HEK293 (cell line): ENCODE data around the gene CA10.

Experiments used
- KLF1 ChIP-seq: fragments of 450-650 bp; formaldehyde crosslinking; IDR thresholded peaks from 2 replicates; pipeline ENCODE4 v1.5.1; 2016; ENCODE audit warnings: missing biosample characterization, missing genetic modification characterization
- MZF1 ChIP-seq: fragments of 450-650 bp; formaldehyde crosslinking; IDR thresholded peaks from 2 replicates; pipeline ENCODE4 v1.5.1; 2017; ENCODE audit warnings: missing biosample characterization, missing genetic modification characterization, borderline replicate concordance
- YY1 ChIP-seq: fragments of 450-650 bp; formaldehyde crosslinking; IDR thresholded peaks from 2 replicates; pipeline ENCODE4 v1.5.1; 2018; ENCODE audit warnings: missing biosample characterization, missing genetic modification characterization
- ZNF248 ChIP-seq: fragments of 450-650 bp; formaldehyde crosslinking; IDR thresholded peaks from 2 replicates; pipeline ENCODE4 v1.5.1; 2017; ENCODE audit warnings: missing biosample characterization, missing genetic modification characterization
- ZNF311 ChIP-seq: fragments of 450-650 bp; formaldehyde crosslinking; IDR thresholded peaks from 2 replicates; pipeline ENCODE4 v1.5.1; 2017; ENCODE audit warnings: missing biosample characterization, missing genetic modification characterization, borderline replicate concordance
- ZNF785 ChIP-seq: fragments of 450-650 bp; formaldehyde crosslinking; IDR thresholded peaks from 2 replicates; pipeline ENCODE4 v1.5.1; 2016; ENCODE audit warnings: missing biosample characterization, missing genetic modification characterization
- TF ChIP-seq, protein P1 (sequence below): fragments of 450-650 bp; formaldehyde crosslinking; IDR thresholded peaks from 2 replicates; pipeline ENCODE4 v1.5.1; 2016; ENCODE audit warnings: missing biosample characterization, missing genetic modification characterization, low read depth
- TF ChIP-seq, protein P2 (sequence below): fragments of 450-650 bp; formaldehyde crosslinking; IDR thresholded peaks from 2 replicates; pipeline ENCODE4 v1.5.1; 2016; ENCODE audit warnings: missing biosample characterization, missing genetic modification characterization

GRCh38 chr17:51645056-51645455 is 513.5 kb downstream of the CA10 start:
- TF ChIP-seq YY1 (tag by site-specific recombination) (no peak), KLF1 (tag by site-specific recombination) (no peak), ZNF248 (tag by site-specific recombination) (no peak), ZNF785 (no peak), MZF1 (tag by site-specific recombination) (no peak), ZNF311 (tag by site-specific recombination) (no peak)
- TF ChIP-seq, protein P1, sequence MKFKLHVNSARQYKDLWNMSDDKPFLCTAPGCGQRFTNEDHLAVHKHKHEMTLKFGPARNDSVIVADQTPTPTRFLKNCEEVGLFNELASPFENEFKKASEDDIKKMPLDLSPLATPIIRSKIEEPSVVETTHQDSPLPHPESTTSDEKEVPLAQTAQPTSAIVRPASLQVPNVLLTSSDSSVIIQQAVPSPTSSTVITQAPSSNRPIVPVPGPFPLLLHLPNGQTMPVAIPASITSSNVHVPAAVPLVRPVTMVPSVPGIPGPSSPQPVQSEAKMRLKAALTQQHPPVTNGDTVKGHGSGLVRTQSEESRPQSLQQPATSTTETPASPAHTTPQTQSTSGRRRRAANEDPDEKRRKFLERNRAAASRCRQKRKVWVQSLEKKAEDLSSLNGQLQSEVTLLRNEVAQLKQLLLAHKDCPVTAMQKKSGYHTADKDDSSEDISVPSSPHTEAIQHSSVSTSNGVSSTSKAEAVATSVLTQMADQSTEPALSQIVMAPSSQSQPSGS (tag by site-specific recombination) = peak; percentile 73; the same call in 1 of the 2 replicates
- TF ChIP-seq, protein P2, sequence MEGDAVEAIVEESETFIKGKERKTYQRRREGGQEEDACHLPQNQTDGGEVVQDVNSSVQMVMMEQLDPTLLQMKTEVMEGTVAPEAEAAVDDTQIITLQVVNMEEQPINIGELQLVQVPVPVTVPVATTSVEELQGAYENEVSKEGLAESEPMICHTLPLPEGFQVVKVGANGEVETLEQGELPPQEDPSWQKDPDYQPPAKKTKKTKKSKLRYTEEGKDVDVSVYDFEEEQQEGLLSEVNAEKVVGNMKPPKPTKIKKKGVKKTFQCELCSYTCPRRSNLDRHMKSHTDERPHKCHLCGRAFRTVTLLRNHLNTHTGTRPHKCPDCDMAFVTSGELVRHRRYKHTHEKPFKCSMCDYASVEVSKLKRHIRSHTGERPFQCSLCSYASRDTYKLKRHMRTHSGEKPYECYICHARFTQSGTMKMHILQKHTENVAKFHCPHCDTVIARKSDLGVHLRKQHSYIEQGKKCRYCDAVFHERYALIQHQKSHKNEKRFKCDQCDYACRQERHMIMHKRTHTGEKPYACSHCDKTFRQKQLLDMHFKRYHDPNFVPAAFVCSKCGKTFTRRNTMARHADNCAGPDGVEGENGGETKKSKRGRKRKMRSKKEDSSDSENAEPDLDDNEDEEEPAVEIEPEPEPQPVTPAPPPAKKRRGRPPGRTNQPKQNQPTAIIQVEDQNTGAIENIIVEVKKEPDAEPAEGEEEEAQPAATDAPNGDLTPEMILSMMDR = no peak
